ENCODE data around the gene TCOF1. TPM values are rescaled to one million over a fixed set of nuclear protein-coding genes. Genes with fewer than 3 reads are reported as not detected.

TCOF1 gene
- total and polyA plus RNA-seq, 11 donors = 11.9 to 29.9 (median 16.0) TPM

DNA sequence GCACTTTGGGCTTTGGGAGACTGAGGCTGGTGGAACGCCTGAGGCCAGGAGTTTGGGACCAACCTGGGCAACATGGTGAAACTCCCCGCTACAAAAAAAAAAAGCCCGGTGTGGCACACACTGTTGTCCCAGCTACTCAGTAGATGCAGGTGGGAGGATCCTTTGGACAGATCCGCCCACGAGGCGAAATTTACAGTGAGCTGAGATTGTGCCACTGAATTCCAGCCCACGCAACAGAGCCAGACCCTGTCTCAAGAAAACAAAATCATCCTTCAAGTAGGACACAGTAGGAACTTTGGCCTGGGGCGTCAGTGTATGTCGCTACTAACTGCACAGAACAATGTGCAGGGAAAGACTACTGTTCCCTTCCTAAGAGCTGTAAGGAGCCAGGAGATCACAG lies 87.3 kb downstream of the TCOF1 start:
- Histone ChIP-seq H3K27ac (no peak overlapping the region), H3K4me3 (no peak overlapping the region), H3K27me3 (no peaks in the 10 kb centered on the region), H3K9me3 (no peaks in the 10 kb centered on the region), H3K4me1 (peaks cover 0 to 41% (median 27%) of the 10 kb centered on the region in 12 donors), H3K36me3 (peaks cover 2 to 63% (median 50%) of the 10 kb centered on the region in 9 donors)
- ATAC-seq (no peak), DNase-seq (no peak)
- TF ChIP-seq POLR2A (IDR thresholded peaks at IDR 0.05) (no peak), CTCF (IDR thresholded peaks at IDR 0.05) (no peak)
- 88 to 90% (median 89%) methylated on average over 9 of the region's 9 CpGs for WGBS, 4 donors
- intact Hi-C loops (cut with DNase I) = loop anchor here in 1 of 10 donors (10.0 kb wide), 1 partner anchor 50 kb away; no protein-coding TSS in a partner anchor

GRCh38 chr5:150446088-150446487 lies 88.6 kb downstream of the TCOF1 start:
- ATAC-seq = no peak
- WGBS, 4 donors = 79 to 85% (median 83%) methylated on average over 2 of the region's 2 CpGs
- peaks cover 0 to 41% (median 28%) of the 10 kb centered on the region in 12 donors for H3K4me1 ChIP-seq

GRCh38 chr5:150446583-150446982 lies 89.1 kb downstream of the TCOF1 start:
- TF ChIP-seq CTCF (IDR thresholded peaks at IDR 0.05) (no peak), POLR2A (IDR thresholded peaks at IDR 0.05) (no peak)
- no peaks in the 10 kb centered on the region for H3K27me3 ChIP-seq

More at GRCh38 chr5:150446088-150446487, 88.6 kb downstream of the TCOF1 start:
- H3K9me3 ChIP-seq = no peaks in the 10 kb centered on the region
- no peaks in the 10 kb centered on the region for H3K27me3 ChIP-seq
- DNase-seq = no peak
- no peak overlapping the region for H3K27ac ChIP-seq
- intact Hi-C loops (cut with DNase I) = loop anchor here in 1 of 10 donors (10.0 kb wide), 1 partner anchor 51 kb away; no protein-coding TSS in a partner anchor
- H3K36me3 ChIP-seq = peaks cover 2 to 63% (median 50%) of the 10 kb centered on the region in 9 donors
- H3K4me3 ChIP-seq = no peak overlapping the region
- TF ChIP-seq CTCF (IDR thresholded peaks at IDR 0.05) (no peak), POLR2A (IDR thresholded peaks at IDR 0.05) (no peak)

GRCh38 chr5:150447188-150447587 lies 89.7 kb downstream of the TCOF1 start:
- H3K27ac ChIP-seq = no peak overlapping the region
- intact Hi-C loops (cut with DNase I) = loop anchor here in 1 of 10 donors (10.0 kb wide), 1 partner anchor 52 kb away; no protein-coding TSS in a partner anchor

More at GRCh38 chr5:150446583-150446982, 89.1 kb downstream of the TCOF1 start:
- ATAC-seq = no peak
- Histone ChIP-seq H3K36me3 (peaks cover 2 to 63% (median 50%) of the 10 kb centered on the region in 9 donors), H3K27ac (no peak overlapping the region), H3K4me3 (no peak overlapping the region), H3K4me1 (peaks cover 0 to 39% (median 24%) of the 10 kb centered on the region in 12 donors), H3K9me3 (no peaks in the 10 kb centered on the region)
- 88 to 92% (median 89%) methylated on average over 6 of the region's 6 CpGs for WGBS, 4 donors
- DNase-seq = no peak
- intact Hi-C loops (cut with DNase I) = loop anchor here in 1 of 10 donors (10.0 kb wide), 1 partner anchor 52 kb away; no protein-coding TSS in a partner anchor

More at GRCh38 chr5:150447188-150447587, 89.7 kb downstream of the TCOF1 start:
- DNase-seq (no peak), ATAC-seq (no peak)
- peaks cover 0 to 36% (median 20%) of the 10 kb centered on the region in 12 donors for H3K4me1 ChIP-seq
- H3K4me3 ChIP-seq = no peak overlapping the region
- no peaks in the 10 kb centered on the region for H3K9me3 ChIP-seq
- peaks cover 2 to 60% (median 50%) of the 10 kb centered on the region in 9 donors for H3K36me3 ChIP-seq
- TF ChIP-seq POLR2A (IDR thresholded peaks at IDR 0.05) (no peak), CTCF (IDR thresholded peaks at IDR 0.05) (no peak)
- no peaks in the 10 kb centered on the region for H3K27me3 ChIP-seq
- 84 to 94% (median 89%) methylated on average over 6 of the region's 6 CpGs for WGBS, 4 donors
